GDM1 (cell line): ENCODE results near the gene ZXDC.

Source experiments
- DNase-seq: peaks from one replicate; lab custom pipeline; 2025; lab: John Stamatoyannopoulos, UW

Gene ZXDC

DNA sequence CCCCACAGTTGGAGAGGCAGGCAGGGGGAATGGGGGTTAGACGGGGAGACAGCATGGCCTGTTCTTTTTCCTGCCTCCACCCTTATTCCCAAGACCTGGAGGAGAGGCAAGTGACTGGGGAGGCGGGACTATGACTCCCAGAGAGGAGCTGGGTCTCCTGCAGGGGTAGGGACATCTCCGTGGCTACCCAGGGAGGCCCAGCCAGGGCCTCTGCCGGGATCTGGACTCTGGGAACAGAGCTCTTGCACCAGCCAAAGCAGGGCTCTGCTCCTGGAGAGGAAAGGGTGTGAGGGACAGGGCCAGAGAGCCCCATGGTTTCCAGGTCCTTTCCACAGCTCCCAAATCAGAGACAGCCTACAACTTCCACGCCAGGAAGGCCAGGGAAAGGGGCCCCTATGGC, 58.2 kb downstream of the ZXDC start:
- no peak for DNase-seq

DNA sequence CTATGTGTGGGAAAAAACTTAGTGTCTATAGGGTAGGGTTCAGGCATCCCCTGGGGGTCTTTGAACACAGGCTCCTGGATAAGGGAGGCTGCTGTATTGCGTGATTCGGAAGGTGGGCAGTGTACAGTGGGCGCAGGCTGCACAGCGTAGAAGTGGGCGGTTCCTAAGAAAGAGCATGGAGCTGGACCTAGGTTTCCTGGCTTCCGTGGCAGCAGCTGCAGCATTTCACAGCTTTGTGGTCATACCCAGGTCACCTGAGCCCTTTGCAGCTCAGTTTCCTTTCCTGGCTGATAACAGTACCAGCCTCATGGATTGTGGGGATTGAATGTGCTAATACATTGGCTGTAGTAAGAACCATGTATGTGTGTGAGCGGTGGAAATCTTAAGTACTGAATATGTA, 58.7 kb downstream of the ZXDC start:
- DNase-seq, result no peak

DNA sequence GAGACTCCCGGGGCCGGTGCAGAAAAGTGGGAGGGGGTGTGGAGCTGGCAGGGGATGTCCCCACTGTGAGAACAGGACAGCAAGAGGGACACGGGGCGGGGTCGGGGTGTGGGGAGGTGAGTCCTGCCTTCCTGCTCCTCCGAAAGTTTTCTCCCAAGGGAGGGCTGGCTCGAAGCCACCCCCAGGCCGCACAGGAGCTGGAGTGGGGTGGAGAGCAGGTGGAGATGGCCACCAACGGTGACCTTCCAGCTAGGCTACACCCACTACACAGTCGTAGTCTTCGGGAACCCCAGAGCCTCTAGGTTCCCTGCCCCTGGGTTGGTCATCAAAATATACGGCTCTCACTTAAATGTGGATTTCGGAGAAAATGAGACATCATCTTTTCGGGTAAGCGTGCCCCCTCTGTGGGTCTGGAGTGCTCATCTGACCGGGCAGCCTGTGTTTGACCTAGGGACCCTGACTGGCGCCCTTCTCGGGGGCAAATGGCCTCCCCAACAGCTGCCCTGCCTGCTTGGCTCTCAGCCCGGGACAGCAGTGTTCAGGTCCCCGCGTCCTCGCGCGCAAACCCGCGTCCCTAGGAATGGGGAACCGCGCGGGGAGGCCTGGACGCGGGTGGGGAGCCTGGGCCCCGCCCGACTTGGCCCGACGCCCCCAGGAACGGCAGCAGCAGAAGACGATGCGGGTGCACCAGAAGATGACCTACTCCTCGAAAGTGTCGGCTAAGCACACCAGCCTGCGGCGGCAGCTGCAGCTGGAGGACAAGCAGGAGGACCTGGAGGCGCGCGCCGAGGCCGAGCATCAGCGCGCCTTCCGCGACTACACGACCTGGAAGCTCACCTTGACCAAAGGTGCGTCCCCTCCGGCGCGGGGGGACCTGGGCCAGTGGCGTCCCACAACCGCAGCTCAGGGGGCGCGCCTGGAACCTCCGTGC, 59.8 kb downstream of the ZXDC start:
- DNase-seq, result no peak

DNA sequence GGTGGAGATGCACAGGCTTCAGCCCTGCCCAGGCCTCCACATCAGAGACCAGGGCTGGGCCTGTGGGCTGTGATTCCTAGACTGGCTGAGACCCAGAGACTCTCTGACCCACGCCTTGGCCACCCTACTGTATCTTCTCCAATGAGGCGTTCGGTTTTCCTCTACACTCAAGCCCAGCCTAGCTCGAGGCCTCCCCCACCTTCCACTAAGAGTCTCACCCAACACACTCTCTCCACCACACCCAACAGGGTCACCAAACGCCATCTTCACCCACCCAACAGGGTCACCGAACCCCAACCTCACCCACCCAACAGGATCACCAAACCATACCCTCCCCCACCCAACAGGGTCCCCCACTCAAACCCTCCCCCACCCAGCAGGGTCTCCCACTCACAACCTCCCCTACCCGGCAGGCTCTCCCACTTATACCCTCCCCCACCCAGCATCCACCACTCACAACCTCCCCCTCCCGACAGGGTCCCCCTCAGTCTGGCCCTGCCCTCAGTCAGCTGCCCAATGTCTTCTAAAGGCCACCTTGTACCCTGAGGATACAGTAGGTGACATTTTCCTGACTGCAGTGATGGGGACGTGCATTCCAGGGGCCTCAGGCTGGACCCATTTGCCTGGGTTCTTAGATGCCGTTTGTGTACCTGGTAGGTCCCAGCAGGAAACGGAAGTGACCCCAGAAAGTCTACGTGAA, 60.6 kb downstream of the ZXDC start:
- no peak for DNase-seq

DNA sequence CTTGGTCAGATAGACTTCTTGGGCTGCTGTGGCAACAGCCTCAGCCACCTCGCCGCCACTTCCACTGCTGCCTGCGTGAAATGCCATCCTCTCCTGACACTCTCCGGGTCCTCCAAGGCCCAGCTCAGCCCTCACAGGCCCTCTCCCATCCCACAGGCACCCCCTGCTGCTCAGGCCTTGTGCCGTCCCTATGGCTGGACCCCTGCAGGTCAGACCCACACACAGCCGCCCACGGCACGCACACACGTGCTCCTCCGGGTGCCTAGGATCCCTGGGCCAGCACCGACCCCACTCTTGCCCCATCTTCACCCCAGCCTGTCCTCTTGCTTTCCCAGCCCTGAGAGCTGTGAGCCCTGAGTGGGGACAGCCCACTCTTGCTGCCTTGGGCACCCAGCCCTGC, 61.3 kb downstream of the ZXDC start:
- no peak for DNase-seq

DNA sequence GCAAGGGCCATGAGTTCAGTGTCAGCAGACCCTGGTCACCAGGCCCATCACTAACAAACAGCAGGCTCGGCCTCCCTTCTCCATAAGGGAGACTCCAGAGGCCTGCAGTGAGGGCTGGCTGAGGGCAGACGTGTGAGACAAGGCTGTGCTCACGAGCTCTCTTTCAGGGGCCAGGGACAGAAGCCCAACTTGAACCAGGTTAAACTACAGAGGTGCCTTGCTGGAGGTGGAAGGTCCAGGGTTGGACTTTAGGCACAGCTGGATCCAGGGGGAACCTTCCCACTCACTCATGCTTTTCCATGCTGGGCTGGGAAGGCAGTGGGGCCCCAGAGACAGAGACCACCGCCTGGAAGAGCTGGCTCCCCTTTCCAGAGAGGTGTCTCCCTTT, 62.0 kb downstream of the ZXDC start:
- no peak for DNase-seq

DNA sequence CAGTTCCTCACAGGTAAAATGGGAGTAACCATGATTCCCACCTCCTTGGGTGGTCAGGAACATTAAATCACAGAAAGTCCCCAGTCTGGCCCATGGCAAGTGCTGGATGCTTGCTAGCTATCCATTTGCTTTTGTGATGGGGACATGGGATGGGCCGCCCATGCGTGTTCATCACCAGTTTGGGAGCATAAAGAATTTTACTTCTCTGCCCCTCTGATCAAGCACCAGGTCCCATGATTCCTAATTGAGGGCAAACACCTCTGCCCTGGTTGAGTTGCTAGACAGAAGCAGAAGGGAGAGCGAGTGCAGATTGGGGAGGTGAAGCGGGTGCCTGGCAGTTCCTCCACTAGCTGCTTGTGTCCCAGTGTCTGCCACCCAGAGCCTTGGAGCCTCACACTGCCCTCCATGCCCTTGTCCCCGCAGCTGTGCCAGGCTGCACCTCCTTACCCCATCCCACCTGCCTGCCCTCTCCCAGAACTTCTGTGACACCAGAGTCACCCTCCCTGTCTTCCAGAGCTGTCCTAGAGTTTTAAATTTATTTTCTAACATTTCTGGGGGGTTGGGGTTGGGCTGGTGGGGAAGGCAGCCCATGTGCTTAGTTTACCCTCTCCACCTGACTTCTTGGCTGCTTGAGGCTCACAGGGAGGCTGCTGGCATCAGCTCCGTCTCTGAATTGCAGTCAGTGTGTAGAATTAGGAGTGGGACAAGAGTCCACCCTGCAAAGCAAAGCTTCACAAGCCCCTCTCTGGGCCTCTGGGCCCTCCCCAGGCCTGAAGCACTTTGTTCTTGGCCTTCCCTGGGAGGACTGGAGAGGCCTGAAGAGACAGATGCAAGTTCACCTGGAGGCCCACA, 62.6 kb downstream of the ZXDC start:
- DNase-seq, result no peak

DNA sequence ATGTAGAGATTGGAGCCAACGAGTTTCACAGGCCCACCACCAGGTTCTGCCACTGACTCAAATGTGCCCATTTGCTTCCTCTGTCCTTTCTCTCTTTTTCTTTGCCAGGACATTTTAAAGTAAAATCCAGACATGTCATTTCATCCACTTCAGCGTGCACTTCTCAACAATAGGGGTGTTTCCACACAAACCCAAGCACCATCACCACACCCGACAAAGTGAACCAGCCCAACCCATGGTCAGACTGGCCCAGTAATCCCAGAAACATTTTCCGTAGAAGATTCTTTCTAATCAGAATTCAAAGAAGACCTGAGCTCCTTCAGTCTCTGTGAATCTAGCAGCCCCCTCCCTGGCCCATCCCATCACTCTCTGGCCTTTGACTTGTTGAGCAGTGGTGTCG, 67.6 kb downstream of the ZXDC start:
- no peak for DNase-seq

DNA sequence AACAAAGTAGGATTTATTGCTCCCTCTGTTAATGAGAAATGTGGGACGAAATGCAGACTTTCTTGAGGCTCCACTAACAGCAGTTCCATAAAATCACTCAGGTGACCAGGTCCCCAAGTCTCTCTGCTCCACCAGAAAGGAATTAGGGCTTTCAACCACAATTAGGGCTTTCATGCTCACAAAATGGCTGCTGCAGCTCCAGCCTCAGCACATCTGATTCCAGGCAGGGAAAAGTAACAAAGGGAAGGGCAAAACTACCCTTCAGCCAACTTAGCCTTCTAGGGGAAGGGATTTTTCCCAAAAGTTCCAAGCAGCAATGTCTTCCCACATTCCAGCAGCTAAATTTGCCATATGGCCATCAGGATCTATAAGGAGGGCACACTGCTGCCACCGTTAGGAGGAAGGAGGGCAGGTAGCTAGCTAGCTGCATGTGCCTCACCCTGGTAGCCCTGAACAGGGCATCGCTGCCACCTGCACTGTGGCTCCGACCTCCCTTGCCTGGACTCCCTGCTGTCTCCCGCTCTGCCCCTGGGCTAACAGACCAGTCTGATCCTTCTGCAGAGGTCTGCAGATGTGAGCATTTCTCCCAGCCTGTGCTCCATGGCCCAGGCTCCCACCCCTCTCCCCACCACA, 68.2 kb downstream of the ZXDC start:
- DNase-seq, result no peak

DNA sequence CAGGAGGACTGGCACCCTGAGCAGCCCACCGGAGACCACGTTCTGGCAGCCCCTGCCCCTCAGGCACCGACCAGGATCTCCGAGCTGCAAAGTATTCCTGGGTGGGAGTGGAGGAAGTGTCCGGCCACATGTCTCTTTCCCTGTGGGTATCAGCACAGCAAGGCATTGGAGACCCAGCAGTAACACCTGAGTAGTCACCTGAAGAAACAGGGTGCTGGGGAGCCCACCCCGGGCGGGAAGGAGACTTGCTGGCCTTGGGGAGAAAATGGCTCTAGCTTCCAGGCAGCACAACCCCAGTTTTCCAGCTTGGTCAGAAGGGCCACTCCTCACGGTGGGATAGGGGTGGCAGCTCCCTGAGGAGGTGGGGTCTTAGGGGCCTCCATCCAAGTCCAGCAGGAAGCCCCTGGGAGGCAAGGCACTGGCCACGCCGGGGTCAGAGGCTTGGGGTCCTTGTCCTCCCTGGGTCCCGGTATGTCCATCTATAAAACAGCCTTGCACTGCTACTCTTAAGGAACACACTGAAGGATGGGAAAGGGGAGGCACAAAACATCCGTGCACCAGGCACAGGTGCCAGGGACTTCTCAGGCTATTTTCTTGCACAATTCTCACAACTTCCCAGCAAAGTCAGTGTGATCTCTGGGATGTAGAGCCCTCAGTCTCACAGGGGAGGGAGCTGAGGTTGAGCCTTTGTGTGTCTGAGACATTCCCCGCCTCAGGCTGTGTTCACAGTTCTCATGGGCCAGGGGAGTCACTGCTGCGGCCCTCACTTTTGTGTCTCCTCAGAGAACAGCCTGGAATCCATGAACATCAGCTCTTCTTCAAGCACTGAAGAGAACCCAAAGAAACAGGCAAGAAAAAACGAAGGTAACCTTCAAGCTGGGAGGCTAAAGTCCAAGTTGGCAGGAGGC, 69.0 kb downstream of the ZXDC start:
- DNase-seq, result no peak

DNA sequence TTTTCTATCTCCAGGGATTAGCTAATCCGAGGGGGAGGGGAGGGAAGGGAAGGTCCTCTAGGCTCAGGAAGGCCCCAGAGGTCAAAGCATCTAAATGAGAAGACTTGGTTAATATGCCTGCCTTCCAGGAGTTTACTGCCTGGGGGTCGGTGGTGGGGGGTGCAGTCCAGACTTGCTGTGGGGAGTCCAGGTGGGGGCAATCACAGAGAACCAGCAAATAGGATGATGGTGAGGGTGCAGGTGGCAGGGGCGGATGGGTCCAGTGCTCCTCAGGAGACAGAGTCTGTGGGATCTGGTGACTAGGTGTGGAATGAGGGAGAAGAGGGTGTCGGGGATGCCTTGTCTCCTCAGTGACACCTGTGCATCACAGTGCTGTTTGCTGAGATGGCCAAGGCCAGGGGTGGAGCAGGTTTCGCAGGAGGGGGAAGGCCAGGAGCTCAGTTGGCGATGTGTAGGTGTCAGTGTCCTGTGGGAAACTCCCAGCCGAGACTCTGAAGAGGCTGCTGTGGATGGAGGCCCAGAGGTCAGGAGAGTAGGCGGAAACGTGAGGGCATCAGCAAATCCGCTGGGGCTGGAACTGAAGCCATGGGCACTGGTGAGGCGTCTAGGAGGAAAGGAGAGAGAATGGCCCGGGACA, 72.9 kb downstream of the ZXDC start:
- no peak for DNase-seq

DNA sequence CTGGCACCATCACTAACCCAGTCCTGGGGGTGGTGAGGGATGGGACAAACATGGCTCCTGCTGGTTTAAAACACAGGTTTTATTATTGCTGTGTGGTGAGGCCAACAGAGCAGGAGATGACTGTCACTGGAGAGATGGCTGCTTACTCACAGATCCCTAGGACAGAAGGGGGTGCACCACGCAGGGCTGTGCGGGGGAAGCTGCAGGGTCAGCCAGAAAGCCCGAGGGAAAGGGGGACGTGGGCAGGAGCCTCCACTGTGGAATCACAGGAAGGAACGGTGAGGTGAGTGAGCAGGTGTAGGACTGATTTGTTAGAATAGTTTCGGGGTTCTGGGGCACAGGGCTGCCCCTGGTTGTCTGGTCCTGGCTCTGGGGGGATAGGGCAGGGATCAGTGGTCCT, 73.5 kb downstream of the ZXDC start:
- DNase-seq, result no peak

DNA sequence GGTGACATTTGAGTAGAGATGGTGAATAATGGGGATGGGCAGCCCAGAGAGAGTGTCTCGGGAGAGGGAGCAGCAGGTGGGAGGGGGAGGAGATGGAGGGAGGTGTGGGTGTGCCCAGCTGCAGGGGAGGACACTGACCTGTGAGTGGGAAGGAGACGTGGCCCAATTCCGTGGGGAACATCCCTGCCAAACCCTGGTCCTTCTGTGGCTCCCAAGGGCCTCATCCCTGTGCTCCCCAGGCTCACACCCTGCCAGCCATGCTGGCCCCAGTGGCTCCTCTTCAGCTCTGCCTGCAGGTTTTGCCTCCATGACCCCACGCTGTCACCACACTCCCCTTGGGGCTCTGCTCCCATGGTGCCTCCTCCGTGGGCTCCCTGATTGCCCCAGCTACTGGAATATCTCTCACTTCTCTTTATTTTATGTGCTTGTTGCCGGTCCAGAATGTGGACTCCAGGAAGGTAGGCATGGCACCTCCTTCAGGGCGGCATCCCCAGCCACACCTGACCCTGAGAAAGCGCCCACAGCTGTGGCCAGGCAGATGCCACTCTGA, 74.0 kb downstream of the ZXDC start:
- DNase-seq, result no peak

DNA sequence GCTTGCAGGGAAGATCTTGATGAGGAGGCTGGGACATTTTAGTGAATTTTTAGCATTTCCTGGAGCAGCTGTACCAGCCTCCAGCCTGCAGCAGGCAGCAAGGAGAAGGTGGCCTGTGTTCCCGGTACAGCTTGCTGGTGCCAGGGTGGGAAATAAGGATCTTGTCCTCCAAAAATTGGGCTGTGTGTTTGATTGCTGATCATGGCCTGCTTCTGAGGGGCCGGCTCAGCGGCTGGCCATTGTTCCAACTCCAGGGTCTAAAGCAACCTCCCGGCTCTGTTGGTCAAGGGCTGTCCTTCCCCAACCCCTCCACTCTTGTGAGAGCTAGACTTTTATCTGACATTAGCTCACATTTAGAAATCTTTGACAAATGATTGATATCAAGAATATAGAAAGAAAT, 75.9 kb downstream of the ZXDC start:
- no peak for DNase-seq

DNA sequence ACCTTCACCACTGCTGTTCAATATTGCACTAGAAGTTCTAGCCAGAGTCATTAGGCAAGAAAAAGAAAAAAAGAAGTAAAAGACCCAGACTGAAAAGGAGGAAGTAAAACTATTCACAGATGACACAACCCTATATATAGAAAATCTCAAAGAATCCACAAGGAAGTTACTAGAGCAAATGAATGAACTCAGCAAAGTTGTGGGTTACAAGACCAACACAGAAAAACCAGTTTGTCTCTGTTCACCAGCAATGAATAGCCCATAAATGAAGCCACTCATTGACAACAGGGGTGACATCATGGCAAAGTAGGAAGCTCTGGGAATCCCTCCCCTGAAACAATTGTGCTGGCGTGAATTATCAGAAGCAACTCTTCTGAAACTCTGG, 76.3 kb downstream of the ZXDC start:
- DNase-seq, result no peak

DNA sequence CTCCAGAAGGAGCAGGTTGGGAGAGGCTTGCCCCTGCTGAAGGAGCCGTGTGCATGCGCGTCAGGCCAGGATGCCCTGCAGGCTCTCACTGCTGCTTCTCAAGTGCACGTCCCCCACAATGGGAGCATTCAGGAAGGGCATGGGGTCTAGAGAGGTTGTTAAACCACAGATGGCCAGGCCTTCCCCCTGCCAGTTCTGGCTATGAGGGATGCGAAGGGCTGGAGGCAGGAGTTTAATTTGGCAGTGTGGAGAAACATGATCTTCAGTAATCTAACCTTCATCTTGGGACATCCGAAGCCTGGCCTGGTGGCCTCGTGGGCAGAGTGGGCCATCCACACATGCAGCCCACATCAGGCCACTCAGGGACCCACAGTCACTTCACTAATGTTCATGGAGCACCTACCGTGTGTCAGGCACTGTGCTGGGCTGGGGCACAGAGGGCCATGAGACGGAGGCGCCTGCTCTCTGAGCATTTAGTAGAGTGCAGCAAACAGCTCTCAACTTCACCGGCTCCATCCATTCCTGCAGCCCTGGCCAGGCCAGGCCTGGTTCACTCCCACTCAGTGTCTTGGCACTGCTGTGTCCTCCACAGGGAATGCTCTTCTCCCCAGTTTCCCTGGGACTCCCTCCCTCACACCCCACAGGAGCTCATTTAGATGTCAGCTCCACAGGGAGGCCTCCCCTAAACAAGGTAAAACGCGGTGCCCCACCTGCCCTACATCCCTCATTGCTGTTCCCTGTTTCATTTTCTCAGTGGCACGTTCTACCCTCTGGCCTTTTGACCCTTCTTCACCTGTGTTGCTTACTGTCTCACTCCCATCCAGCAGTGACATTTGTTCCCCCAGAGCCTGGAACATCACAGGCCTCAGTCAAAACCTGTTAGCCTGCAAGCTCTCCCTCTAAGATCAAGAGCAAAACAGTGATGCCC, 77.0 kb downstream of the ZXDC start:
- no peak for DNase-seq

DNA sequence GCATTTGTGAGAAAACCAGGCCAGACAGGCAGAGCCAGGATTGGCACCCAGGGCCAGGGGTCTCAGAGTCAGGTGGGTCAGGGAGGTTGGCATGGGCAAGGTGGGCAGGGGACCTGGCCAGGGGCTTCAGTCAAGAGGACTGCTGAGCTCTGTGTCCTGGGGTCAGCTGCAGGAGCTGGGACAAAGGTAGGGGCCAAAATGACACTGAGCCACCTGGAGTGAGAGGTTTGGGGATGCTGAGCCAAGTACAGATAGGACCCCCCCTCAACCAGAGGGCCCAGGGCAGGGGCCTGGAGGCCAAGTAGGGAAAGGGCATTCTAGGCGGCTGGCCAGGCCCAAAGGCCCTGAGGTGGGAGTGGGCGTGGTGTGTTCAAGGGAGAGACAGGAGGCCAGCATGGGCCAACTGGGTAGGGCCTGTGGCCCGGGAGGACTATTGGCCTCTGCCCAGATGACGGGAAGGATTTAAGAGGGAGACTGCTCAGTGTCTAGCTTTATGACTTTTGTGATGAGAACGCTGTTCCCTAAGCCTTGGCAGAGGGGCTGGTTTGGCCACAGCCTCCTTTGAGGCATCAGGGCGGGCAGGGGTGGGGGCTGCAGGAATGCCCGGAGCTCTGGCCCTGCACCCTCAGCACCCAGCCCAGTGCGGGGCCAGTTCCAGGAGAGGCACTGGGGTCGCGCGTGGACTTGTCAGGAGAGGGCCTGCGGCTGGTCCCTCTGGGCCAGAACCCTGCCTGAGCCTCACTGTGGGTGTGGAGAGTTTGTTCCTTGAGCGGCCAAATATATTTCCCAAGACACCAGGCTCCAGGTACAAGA, 77.9 kb downstream of the ZXDC start:
- no peak for DNase-seq

DNA sequence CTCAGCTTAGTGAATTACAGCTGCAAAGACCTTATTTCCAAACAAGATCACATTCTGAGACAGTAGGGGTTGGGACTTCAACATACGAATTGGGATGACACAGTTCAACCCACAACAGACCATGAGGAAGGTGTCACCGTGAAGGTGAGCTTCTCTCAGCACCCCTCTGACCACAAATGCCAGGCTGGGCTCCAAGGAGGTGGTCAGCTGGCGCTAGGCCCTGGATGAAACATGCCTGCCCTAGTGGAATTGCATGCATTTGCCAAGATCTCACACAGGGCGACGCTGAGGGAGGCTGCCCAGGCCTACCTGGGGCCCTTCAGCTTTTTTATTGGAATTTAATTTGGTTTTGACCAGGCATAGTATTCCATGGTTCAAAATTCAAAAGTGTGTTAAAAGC, 79.2 kb downstream of the ZXDC start:
- DNase-seq, result no peak
